GM12801 (cell line): ENCODE results near the gene STAU1.

ENCODE experiments used
- TF ChIP-seq, protein P1 (sequence below): IDR thresholded peaks from one replicate; pipeline ENCODE4 v1.5.1; 2011; ENCODE audit warnings: control low read depth; ENCODE audit not compliant: insufficient read length; ENCODE audit errors: extremely low read depth

Gene STAU1

DNA sequence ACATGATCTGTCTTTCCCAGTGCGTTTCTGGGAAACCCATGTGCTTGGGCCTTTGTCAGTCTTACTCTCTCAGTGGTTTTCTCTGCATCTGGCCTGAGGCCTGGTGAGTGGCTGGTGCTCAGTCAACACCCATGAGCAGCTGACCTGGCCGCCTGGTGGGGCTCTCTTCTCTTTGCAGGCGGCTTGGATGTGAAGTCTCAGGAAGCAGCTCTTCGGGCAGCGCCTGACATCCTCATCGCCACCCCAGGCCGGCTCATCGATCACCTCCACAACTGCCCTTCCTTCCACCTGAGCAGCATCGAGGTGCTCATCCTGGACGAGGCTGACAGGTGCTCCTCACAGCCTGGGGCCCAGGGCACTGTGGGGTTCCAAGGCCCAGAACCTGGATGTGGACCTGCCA is 41.9 kb upstream of the STAU1 start:
- TF ChIP-seq, protein P1, sequence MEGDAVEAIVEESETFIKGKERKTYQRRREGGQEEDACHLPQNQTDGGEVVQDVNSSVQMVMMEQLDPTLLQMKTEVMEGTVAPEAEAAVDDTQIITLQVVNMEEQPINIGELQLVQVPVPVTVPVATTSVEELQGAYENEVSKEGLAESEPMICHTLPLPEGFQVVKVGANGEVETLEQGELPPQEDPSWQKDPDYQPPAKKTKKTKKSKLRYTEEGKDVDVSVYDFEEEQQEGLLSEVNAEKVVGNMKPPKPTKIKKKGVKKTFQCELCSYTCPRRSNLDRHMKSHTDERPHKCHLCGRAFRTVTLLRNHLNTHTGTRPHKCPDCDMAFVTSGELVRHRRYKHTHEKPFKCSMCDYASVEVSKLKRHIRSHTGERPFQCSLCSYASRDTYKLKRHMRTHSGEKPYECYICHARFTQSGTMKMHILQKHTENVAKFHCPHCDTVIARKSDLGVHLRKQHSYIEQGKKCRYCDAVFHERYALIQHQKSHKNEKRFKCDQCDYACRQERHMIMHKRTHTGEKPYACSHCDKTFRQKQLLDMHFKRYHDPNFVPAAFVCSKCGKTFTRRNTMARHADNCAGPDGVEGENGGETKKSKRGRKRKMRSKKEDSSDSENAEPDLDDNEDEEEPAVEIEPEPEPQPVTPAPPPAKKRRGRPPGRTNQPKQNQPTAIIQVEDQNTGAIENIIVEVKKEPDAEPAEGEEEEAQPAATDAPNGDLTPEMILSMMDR: no peak

GRCh38 chr20:49229381-49229780 is 41.2 kb upstream of the STAU1 start:
- TF ChIP-seq, protein P1: no peak

DNA sequence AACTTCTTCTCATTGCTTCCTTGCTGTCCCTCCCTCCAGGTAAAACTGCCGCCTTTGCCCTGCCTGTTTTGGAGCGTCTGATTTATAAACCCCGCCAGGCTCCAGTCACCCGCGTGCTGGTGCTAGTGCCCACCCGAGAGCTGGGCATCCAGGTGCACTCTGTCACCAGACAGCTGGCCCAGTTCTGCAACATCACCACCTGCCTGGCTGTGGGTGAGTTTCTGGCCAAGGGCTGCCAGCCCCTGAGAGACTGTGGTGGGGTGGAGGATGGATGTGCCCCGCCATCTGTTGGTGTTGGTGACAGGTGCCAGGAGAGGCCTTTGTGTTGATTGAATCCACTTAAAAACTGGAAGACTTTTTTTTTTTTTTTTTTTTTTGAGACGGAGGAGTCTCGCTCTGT is 40.5 kb upstream of the STAU1 start:
- TF ChIP-seq, protein P1: no peak

- TF ChIP-seq, protein P1: no peak
These were observed 37.8 kb upstream of the STAU1 start for GRCh38 chr20:49225896-49226295.

- TF ChIP-seq, protein P1: no peak
These were observed 32.0 kb upstream of the STAU1 start for GRCh38 chr20:49219924-49220831.

GRCh38 chr20:49219091-49219923 is 31.2 kb upstream of the STAU1 start, which contains the start of gene DDX27:
DDX27 (plus strand) TSS chr20:49219416; CDS start chr20:49219449, 33 bp downstream.
- TF ChIP-seq, protein P1: no peak

DNA sequence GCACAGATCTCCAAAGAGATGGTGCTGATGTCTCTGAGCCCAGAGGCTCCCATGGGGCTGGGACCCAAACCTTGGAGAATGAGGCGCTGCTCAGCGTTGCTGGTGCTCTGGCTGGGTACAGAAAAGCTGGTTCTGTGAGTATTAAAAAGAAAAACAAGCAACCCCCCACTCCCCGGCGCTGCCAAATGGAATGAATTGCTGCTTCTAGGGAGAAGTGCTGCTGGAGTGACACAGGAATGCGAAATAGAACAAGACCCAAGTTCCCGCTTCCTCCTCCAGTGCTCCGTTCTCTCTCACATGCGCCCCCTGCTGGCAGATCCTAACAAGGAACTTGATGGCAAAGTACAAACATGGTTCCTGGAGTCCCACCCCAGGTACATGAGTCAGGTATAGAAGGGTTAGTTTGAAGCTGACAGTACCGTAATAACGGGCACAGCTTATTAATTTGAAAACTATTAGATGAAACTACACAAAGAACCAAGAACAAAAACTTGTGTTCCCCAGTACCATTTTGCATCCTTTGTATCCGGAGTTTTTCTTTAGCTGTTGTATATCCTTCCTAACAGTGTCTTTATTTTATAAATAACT is 29.0 kb upstream of the STAU1 start:
- TF ChIP-seq, protein P1: peak; percentile 36
